Colon (tissue), 2 donors: Measurements from ENCODE around the gene ABCC1.

ENCODE experiments used
- FAIRE-seq: peaks from 2 replicates; lab custom pipeline; 2012; peaks lifted over from hg19 to GRCh38; lab: Jason Lieb, UNC
- donor health status: control.
- donor health status: control.

The ABCC1 gene

GRCh38 chr16:16111639-16112038 is 162.2 kb downstream of the ABCC1 start:
- FAIRE-seq: no peak

- FAIRE-seq: no peak
Measured at GRCh38 chr16:16112450-16113053, 163.1 kb downstream of the ABCC1 start.

- no peak for FAIRE-seq
Measured at GRCh38 chr16:16113076-16113475, 163.7 kb downstream of the ABCC1 start.

- no peak for FAIRE-seq
Measured at GRCh38 chr16:16116841-16117240, 167.4 kb downstream of the ABCC1 start.

GRCh38 chr16:16118337-16118736 is 168.9 kb downstream of the ABCC1 start:
- no peak for FAIRE-seq

- FAIRE-seq: no peak
Measured at GRCh38 chr16:16120044-16120381, 170.6 kb downstream of the ABCC1 start.

- no peak for FAIRE-seq
Measured at GRCh38 chr16:16120382-16121184, 171.2 kb downstream of the ABCC1 start.

- no peak for FAIRE-seq
Measured at GRCh38 chr16:16121185-16121727, 171.8 kb downstream of the ABCC1 start.

GRCh38 chr16:16122264-16122663 is 172.8 kb downstream of the ABCC1 start:
- no peak for FAIRE-seq

GRCh38 chr16:16124438-16124837 is 175.0 kb downstream of the ABCC1 start:
- no peak for FAIRE-seq

- FAIRE-seq: no peak
Measured at GRCh38 chr16:16124974-16125373, 175.6 kb downstream of the ABCC1 start.

- FAIRE-seq: no peak
Measured at GRCh38 chr16:16126896-16127295, 177.5 kb downstream of the ABCC1 start.

GRCh38 chr16:16127469-16128116 is 178.2 kb downstream of the ABCC1 start:
- FAIRE-seq: no peak

- no peak for FAIRE-seq
Measured at GRCh38 chr16:16131204-16131603, 181.8 kb downstream of the ABCC1 start.

GRCh38 chr16:16131659-16132058 is 182.2 kb downstream of the ABCC1 start:
- FAIRE-seq: no peak

- FAIRE-seq: no peak
Measured at GRCh38 chr16:16133943-16134604, 184.7 kb downstream of the ABCC1 start.

GRCh38 chr16:16136588-16136987 is 187.2 kb downstream of the ABCC1 start:
- no peak for FAIRE-seq

GRCh38 chr16:16137110-16137509 is 187.7 kb downstream of the ABCC1 start:
- no peak for FAIRE-seq

GRCh38 chr16:16138034-16138635 is 188.7 kb downstream of the ABCC1 start:
- no peak for FAIRE-seq

- FAIRE-seq: no peak
Measured at GRCh38 chr16:16139061-16139460, 189.6 kb downstream of the ABCC1 start.

- FAIRE-seq: no peak
Measured at GRCh38 chr16:16139806-16140205, 190.4 kb downstream of the ABCC1 start.

- no peak for FAIRE-seq
Measured at GRCh38 chr16:16140537-16140936, 191.1 kb downstream of the ABCC1 start.
